Measurements from ENCODE around the gene ATP8B4.
"Not testable (repeated sequence)": the region's sequence is repeated elsewhere in the genome, so short reads cannot be mapped to it uniquely, and the experiment has no call there.

ATP8B4 gene

DNA sequence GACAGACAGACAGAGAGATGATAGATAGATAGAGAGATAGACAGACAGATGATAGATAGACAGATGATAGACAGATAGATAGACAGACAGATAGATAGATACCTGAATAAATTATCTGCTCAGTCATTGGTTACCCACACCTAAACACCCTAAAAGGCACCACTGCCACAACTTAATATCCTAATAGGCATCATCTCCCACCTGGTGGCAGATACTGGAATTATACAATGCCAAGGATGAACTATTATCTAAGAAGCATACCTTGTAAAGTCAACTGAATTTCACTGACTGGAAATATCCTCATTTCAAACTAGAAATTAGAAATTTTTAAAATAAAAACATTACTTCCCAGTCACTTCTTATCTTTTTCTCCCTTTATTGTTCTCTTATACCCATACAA, 19.4 kb upstream of the ATP8B4 start:
- H3K36me3 ChIP-seq (ENCODE audit: control insufficient read depth, insufficient read depth, low read length), result no peaks in the 10 kb centered on the region
- no peak overlapping the region for H3K4me3 ChIP-seq (ENCODE audit: extremely low read depth, insufficient read depth, low read length, poor library complexity, severe bottlenecking)
- H3K9me3 ChIP-seq (ENCODE audit: control insufficient read depth, low read length), result no peaks in the 10 kb centered on the region
- H3K4me1 ChIP-seq (ENCODE audit: control insufficient read depth, insufficient read depth, low read length, poor library complexity, severe bottlenecking), result peaks cover 29% of the 10 kb centered on the region
- no peak overlapping the region for H3K27ac ChIP-seq (ENCODE audit: low read depth, low read length, severe bottlenecking)

DNA sequence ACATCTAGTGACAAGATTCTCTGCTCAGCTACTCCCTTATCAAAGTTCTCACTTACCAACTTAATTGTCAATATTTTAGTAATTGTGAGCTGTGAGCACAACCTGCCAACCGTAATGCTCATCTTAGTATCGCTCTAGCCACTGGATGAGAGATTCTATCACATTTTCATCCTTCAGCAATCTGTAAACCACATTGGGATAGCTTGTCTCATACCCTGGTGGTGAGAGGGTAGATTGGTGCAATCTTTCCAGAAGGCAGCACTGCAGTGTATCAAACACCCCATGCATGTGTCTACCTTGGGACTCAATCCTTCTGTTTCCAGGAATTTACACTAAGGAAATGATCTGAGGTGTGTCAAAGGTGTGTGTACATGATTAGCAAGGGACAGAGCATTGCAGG, 18.9 kb upstream of the ATP8B4 start:
- Histone ChIP-seq H3K4me1 (ENCODE audit: control insufficient read depth, insufficient read depth, low read length, poor library complexity, severe bottlenecking) (peaks cover 29% of the 10 kb centered on the region), H3K27ac (ENCODE audit: low read depth, low read length, severe bottlenecking) (peak overlapping the region; percentile 86), H3K9me3 (ENCODE audit: control insufficient read depth, low read length) (no peaks in the 10 kb centered on the region), H3K4me3 (ENCODE audit: extremely low read depth, insufficient read depth, low read length, poor library complexity, severe bottlenecking) (no peak overlapping the region), H3K36me3 (ENCODE audit: control insufficient read depth, insufficient read depth, low read length) (no peaks in the 10 kb centered on the region)
- no CpG with 5 or more reads among the region's 2 CpGs for WGBS, 2 experiments (ENCODE audit: insufficient coverage in 2 of 2)

DNA sequence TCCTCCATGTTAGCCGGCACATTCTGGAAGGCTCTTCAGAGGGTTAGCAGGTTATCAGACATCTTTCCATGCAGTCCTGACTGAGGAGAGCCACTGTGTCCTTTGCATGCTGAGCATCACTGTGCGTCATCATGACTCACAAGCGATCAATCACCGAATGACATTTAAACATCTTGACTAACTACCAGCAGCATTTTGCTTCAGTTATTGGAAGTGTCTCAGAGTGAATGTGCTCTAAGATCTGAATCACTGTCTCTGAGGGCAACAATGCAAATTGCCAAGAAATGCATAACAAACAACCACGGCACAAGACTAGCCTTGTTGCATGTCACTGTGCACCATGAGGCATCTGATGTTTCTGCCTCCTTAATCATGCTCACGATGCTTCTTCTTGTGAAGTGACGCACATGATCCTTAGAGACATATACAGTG, 18.3 kb upstream of the ATP8B4 start:
- Histone ChIP-seq H3K9me3 (ENCODE audit: control insufficient read depth, low read length) (no peaks in the 10 kb centered on the region), H3K4me1 (ENCODE audit: control insufficient read depth, insufficient read depth, low read length, poor library complexity, severe bottlenecking) (peaks cover 29% of the 10 kb centered on the region), H3K27ac (ENCODE audit: low read depth, low read length, severe bottlenecking) (peak overlapping the region; percentile 86), H3K36me3 (ENCODE audit: control insufficient read depth, insufficient read depth, low read length) (no peaks in the 10 kb centered on the region), H3K4me3 (ENCODE audit: extremely low read depth, insufficient read depth, low read length, poor library complexity, severe bottlenecking) (no peak overlapping the region)
- WGBS, 2 experiments (ENCODE audit: insufficient coverage in 2 of 2), result 87 to 91% methylated on average over 4 to 7 of the region's 7 CpGs

DNA sequence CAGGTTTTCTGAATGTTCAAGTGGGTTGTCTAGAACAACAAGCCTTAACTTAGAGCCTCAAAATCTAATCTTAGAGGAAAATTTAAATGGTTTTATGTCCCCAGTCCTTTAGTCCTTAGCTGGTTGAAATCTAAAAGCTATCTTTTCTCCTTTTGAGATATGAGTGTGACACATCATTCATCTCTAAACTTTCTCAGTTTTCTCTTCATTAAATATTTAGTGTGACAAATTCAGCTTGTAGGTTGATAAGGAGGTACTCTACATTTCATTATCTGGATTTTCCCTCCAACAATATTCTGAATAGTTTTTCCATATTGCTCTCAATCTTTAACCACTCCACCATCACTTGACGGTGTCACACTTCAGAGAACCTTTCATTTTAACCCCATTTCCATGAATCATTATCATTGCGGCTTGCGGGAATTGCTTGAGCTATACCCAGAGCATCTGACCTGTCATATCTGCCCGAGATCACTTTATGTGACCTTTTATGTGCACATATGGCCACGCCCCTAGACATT, 16.1 kb upstream of the ATP8B4 start:
- Histone ChIP-seq H3K4me1 (ENCODE audit: control insufficient read depth, insufficient read depth, low read length, poor library complexity, severe bottlenecking) (peaks cover 26% of the 10 kb centered on the region), H3K9me3 (ENCODE audit: control insufficient read depth, low read length) (no peaks in the 10 kb centered on the region), H3K27ac (ENCODE audit: low read depth, low read length, severe bottlenecking) (peak overlapping the region; percentile 86), H3K36me3 (ENCODE audit: control insufficient read depth, insufficient read depth, low read length) (no peaks in the 10 kb centered on the region), H3K4me3 (ENCODE audit: extremely low read depth, insufficient read depth, low read length, poor library complexity, severe bottlenecking) (no peak overlapping the region)
- WGBS, 2 experiments (ENCODE audit: insufficient coverage in 2 of 2), result 71 to 80% methylated on average over 4 to 5 of the region's 5 CpGs

DNA sequence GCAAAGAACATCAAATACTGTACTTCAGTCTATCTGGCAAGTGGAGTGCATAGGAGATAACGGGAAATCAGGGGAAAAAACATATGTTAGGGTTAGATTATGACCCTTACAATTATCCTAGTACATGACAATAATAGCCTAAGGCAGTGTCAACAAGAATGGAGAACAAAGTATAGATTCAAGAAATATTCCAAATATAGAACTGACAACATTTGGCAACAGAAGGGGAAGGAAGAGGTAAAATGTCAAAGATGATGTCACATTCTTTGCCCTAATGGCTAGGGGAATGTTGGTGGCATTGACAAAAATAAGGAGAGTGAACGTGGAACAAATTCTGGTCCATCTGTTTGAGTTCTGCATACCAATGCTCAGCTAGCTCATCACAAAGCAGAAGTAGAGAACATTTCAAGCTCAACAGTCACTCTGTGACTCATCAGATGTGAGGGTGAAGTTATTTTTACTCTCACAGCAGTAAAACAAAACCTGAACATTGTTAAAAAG, 15.5 kb upstream of the ATP8B4 start:
- Histone ChIP-seq H3K27ac (ENCODE audit: low read depth, low read length, severe bottlenecking) (peak overlapping the region; percentile 86), H3K4me1 (ENCODE audit: control insufficient read depth, insufficient read depth, low read length, poor library complexity, severe bottlenecking) (peaks cover 26% of the 10 kb centered on the region), H3K4me3 (ENCODE audit: extremely low read depth, insufficient read depth, low read length, poor library complexity, severe bottlenecking) (no peak overlapping the region), H3K9me3 (ENCODE audit: control insufficient read depth, low read length) (no peaks in the 10 kb centered on the region), H3K36me3 (ENCODE audit: control insufficient read depth, insufficient read depth, low read length) (no peaks in the 10 kb centered on the region)
- WGBS, 2 experiments (ENCODE audit: insufficient coverage in 2 of 2), result 80% methylated on average over 1 of the region's 2 CpGs; no CpG with 5 or more reads in 1 of the 2 experiments

DNA sequence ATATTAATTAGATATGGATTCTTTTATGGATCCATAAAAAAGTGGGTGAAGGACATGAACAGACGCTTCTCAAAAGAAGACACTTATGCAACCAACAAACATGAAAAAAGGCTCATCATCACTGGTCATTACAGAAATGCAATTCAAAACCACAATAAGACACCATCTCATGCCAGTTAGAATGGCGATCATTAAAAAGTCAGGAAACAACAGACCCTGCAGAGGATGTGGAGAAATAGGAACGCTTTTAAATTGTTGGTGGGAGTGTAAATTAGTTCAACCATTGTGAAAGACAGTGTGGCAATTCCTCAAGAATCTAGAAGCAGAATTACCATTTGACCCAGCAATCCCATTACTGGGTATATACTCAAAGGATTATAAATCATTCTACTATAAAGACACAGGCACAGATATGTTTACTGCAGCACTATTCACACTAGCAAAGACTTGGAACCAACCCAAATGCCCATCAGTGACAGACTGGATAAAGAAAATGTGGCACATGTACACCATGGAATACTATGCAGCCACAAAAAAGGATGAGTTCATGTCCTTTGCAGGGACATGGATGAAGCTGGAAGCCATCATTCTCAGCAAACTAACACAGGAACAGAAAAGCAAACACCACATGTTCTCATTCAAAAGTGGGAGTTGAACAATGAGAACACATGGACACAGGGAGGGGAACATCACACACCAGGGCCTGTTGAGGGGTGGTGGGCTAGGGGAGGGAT, 13.4 kb upstream of the ATP8B4 start:
- not testable (repeated sequence) for H3K27ac ChIP-seq (ENCODE audit: low read depth, low read length, severe bottlenecking); H3K4me3 ChIP-seq (ENCODE audit: extremely low read depth, insufficient read depth, low read length, poor library complexity, severe bottlenecking); H3K36me3 ChIP-seq (ENCODE audit: control insufficient read depth, insufficient read depth, low read length); H3K9me3 ChIP-seq (ENCODE audit: control insufficient read depth, low read length)
- H3K4me1 ChIP-seq (ENCODE audit: control insufficient read depth, insufficient read depth, low read length, poor library complexity, severe bottlenecking), result peaks cover 18% of the 10 kb centered on the region
- WGBS, 2 experiments (ENCODE audit: insufficient coverage in 2 of 2), result 100% methylated on average over 1 of the region's 3 CpGs; no CpG with 5 or more reads in 1 of the 2 experiments

DNA sequence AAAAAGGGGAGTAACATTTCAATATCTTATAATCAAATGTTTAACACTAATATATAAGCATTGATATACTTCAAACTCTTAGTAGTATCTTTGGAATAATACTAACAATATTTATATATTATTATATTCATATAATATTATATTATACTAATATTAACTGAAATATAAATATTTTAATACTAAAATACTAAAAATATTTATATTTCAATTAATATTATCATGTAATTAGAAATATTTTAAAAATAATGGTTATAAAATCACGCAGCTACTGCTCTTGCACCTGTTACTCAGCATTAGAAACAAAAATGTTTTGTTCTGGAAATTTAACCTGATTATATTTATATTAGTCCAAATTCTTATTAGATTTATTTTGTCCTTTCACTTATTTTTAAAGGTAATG, 12.6 kb upstream of the ATP8B4 start:
- H3K4me3 ChIP-seq (ENCODE audit: extremely low read depth, insufficient read depth, low read length, poor library complexity, severe bottlenecking), result no peak overlapping the region
- WGBS, 2 experiments (ENCODE audit: insufficient coverage in 2 of 2), result no CpG with 5 or more reads among the region's 1 CpG
- no peaks in the 10 kb centered on the region for H3K9me3 ChIP-seq (ENCODE audit: control insufficient read depth, low read length)
- H3K36me3 ChIP-seq (ENCODE audit: control insufficient read depth, insufficient read depth, low read length), result no peaks in the 10 kb centered on the region
- peaks cover 18% of the 10 kb centered on the region for H3K4me1 ChIP-seq (ENCODE audit: control insufficient read depth, insufficient read depth, low read length, poor library complexity, severe bottlenecking)
- no peak overlapping the region for H3K27ac ChIP-seq (ENCODE audit: low read depth, low read length, severe bottlenecking)

DNA sequence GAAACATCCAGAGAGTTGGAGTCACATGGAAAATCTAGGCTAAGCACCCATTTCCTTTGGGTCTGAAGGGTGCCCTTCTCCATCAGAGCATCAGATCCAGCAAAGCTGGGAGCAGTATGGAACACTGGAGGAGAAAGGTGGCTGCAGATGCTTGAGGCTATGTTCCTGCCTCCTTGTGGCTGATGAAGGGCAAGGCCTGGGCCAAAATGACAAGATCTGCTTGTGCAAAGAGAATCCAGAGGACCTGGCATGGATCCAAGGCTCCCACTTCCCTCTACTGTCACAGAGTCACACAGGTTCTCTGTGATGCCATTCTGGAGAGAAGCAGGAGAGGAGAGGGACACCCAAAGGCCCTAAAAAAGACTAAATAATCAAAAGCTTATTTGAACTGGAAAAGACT, 9.2 kb upstream of the ATP8B4 start:
- no peak overlapping the region for H3K27ac ChIP-seq (ENCODE audit: low read depth, low read length, severe bottlenecking)
- no peaks in the 10 kb centered on the region for H3K36me3 ChIP-seq (ENCODE audit: control insufficient read depth, insufficient read depth, low read length)
- no peaks in the 10 kb centered on the region for H3K4me1 ChIP-seq (ENCODE audit: control insufficient read depth, insufficient read depth, low read length, poor library complexity, severe bottlenecking)
- no peak overlapping the region for H3K4me3 ChIP-seq (ENCODE audit: extremely low read depth, insufficient read depth, low read length, poor library complexity, severe bottlenecking)
- H3K9me3 ChIP-seq (ENCODE audit: control insufficient read depth, low read length), result peaks cover 7% of the 10 kb centered on the region

DNA sequence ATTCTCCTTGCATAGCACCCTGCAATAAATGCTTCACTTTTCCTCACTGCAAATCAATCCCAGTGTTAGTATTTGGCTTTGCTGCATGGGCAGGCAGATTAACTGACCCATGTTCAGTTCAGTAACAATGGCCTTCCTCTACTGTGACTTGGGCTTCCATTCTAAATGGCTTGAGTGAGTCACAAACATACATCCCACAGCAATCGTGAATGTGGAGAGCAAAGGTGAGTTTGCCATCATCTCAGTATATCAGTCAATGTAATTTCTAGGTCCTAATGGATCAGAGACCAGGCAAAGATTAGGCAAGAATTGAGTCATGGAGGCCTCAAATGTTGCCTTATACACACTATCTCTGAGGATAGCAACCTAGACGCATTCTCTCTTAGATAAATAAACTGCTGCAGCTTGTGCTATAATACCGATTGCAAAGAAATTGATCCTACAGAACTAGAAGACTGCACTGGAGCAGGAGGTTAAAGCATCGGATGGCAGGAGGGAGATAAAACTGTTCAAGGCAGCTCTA, 8.3 kb upstream of the ATP8B4 start:
- Histone ChIP-seq H3K36me3 (ENCODE audit: control insufficient read depth, insufficient read depth, low read length) (no peaks in the 10 kb centered on the region), H3K4me3 (ENCODE audit: extremely low read depth, insufficient read depth, low read length, poor library complexity, severe bottlenecking) (no peak overlapping the region), H3K4me1 (ENCODE audit: control insufficient read depth, insufficient read depth, low read length, poor library complexity, severe bottlenecking) (no peaks in the 10 kb centered on the region), H3K9me3 (ENCODE audit: control insufficient read depth, low read length) (peaks cover 7% of the 10 kb centered on the region), H3K27ac (ENCODE audit: low read depth, low read length, severe bottlenecking) (no peak overlapping the region)
- 81 to 100% methylated on average over 2 to 3 of the region's 4 CpGs for WGBS, 2 experiments (ENCODE audit: insufficient coverage in 2 of 2)

DNA sequence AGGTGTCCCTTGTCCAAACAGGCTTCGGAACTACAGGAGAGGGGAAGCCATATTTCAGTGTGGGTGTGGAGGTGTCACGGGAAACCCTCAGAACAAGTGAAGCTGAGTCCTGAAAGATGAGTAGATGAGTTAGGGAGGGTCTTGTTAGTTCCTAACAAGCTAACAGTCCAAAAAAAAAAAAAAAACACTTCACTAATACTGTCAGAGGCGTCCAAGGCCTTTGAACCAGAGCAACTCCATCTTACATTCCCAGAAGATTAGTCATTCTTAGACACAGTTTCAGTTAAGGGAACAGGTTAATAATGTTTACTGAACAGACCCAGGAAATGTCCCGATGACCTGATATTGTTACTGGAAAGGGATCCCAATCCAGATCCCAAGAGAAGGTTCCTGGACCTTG, 7.0 kb upstream of the ATP8B4 start:
- no peaks in the 10 kb centered on the region for H3K36me3 ChIP-seq (ENCODE audit: control insufficient read depth, insufficient read depth, low read length)
- 90 to 100% methylated on average over 1 to 2 of the region's 4 CpGs for WGBS, 2 experiments (ENCODE audit: insufficient coverage in 2 of 2)
- H3K27ac ChIP-seq (ENCODE audit: low read depth, low read length, severe bottlenecking), result no peak overlapping the region
- H3K4me1 ChIP-seq (ENCODE audit: control insufficient read depth, insufficient read depth, low read length, poor library complexity, severe bottlenecking), result no peaks in the 10 kb centered on the region
- H3K4me3 ChIP-seq (ENCODE audit: extremely low read depth, insufficient read depth, low read length, poor library complexity, severe bottlenecking), result no peak overlapping the region
- H3K9me3 ChIP-seq (ENCODE audit: control insufficient read depth, low read length), result peaks cover 7% of the 10 kb centered on the region

DNA sequence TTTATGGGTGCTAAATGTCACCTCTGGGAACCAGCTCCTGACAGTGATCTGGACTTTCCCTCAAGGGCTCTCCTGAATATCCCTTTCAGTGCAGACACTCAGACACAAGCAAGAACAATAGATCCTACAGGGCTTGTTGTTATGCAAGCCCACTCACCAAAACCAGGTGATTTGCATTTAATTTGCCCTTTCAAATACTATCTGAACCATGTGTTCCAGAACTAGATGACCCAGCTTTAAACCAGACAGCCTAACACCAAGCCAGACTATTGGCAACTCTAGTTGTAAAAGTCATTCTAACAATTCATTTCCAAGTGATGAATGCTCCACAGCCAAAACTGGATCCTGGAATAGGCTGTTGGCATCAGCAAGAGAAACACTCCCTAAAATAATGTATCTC, 5.6 kb upstream of the ATP8B4 start:
- Histone ChIP-seq H3K4me3 (ENCODE audit: extremely low read depth, insufficient read depth, low read length, poor library complexity, severe bottlenecking) (no peak overlapping the region), H3K27ac (ENCODE audit: low read depth, low read length, severe bottlenecking) (no peak overlapping the region)

More for the DNA sequence above, 5.6 kb upstream of the ATP8B4 start:
- H3K9me3 ChIP-seq (ENCODE audit: control insufficient read depth, low read length), result peaks cover 7% of the 10 kb centered on the region
- H3K4me1 ChIP-seq (ENCODE audit: control insufficient read depth, insufficient read depth, low read length, poor library complexity, severe bottlenecking), result no peaks in the 10 kb centered on the region
- H3K36me3 ChIP-seq (ENCODE audit: control insufficient read depth, insufficient read depth, low read length), result no peaks in the 10 kb centered on the region

Data from mesodermal cell (in vitro differentiated cells).